Measurements from ENCODE around the gene FKBP9.
"Not testable (repeated sequence)": the region's sequence is repeated elsewhere in the genome, so short reads cannot be mapped to it uniquely, and the experiment has no call there.

FKBP9 gene

GRCh38 chr7:32948202-32948601, 9.0 kb upstream of the FKBP9 start:
- intact Hi-C loops (cut with DNase I), result no loop called here
- DNase-seq, result no peak

DNA sequence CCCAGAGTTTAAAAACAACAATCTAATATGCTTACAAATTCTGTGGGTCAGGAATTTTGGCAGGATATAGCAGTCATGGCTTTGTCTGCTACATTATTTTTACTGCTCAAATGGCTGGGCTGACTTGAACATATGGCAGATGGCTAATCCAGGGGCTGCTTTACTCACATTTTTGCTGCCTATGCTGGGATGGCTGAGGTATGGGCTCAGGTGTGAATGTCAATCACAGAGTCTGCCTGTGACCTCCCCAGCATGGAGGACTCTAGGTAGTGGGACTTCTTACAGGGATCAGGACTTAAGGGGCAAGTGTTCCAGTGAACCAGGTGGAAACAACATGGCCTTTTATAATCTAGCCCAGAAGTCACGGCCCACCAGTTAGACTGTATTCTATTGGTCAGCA, 4.4 kb upstream of the FKBP9 start:
- intact Hi-C loops (cut with DNase I), result no loop called here
- no peak for DNase-seq

GRCh38 chr7:32958046-32959025, 1.1 kb downstream of the FKBP9 start:
- intact Hi-C loops (cut with DNase I), result loop anchor here (5.0 kb wide), 1 partner anchor 104 kb away; the partner anchor contains the start of gene NT5C3A
- DNase-seq, result no peak

DNA sequence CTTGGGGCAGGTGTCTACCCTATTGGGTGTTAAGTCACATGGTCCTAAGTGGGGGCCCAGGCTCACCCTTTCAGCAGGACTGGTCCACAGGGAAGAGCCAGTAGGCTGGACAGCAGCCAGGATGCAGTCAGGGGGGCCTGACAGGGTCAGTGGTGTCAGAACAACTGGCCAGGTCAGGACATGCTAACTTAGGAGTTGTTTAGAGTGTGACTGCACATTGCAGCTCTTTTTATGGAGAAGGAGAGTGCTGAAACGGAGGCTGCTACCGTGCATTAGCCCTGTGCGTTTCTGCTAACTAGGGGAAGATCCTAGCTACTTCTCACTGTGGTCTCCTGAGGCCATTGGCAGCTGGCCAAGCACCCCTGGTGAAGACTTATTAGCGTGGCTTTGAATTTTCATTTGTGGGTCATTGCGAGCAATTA, 6.7 kb downstream of the FKBP9 start:
- DNase-seq; intact Hi-C loops (cut with DNase I): not testable (repeated sequence)

- DNase-seq, result not testable (repeated sequence)
Measured at GRCh38 chr7:32964461-32965159, 7.4 kb downstream of the FKBP9 start.

DNA sequence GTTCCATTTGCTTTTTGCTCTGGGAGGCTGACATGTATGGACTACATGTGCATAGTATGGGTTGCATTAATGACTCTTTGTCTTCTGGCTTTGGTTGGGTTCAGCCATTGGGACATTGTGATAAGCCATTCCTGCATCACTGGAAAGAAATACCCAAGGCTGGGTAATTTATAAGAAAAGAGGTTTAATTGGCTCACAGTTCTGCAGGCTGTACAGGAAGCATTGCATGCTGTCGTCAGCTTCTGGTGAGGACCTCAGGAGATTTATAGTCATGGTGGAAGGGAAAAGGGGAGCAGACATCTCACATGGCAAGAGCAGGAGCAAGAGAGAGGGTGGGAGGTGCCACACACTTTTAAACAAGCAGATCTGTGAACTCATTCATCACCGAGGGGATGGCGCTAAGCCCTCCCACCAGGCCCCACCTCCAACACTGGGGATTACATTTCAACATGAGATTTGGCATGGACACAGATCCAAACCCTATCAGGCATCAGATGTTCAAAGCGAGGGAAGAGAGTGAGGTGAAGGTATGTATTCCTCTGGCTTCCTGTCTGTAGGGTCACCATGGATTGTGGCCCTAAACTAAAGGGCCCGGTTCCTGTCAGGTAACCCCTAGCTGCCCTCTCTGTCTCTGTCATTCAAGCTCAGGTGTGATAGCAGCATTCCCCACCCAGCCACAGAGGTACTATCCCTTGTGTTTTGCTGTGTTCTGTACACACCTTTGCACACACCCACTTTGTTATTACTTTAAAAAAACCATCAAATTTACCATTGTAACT, 9.4 kb downstream of the FKBP9 start:
- intact Hi-C loops (cut with DNase I); DNase-seq: not testable (repeated sequence)

More at GRCh38 chr7:32964461-32965159, 7.4 kb downstream of the FKBP9 start:
- intact Hi-C loops (cut with DNase I), result not testable (repeated sequence)

- not testable (repeated sequence) for DNase-seq
Measured at GRCh38 chr7:32967268-32967582, 10.0 kb downstream of the FKBP9 start.

GRCh38 chr7:32971967-32972366, 14.7 kb downstream of the FKBP9 start:
- intact Hi-C loops (cut with DNase I); DNase-seq: not testable (repeated sequence)

More at GRCh38 chr7:32967268-32967582, 10.0 kb downstream of the FKBP9 start:
- intact Hi-C loops (cut with DNase I), result not testable (repeated sequence)

DNA sequence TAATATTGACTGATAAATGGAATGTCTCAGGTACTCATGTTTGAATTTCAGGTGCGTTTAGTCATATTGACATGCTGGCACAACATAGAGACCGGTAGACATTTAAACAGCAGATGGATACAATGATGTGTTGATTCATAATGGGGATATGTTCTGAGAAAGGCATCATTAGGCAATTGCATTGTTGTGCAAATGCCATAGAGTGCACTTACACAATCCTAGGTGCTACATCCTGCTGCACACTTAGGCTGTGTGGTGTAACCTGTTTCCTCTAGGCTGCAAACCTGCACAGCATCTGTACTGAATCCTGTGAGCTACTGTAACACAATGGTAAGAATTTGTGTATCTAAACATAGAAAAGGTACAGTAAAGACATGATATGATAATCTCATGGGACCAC, 19.9 kb downstream of the FKBP9 start:
- DNase-seq; intact Hi-C loops (cut with DNase I): not testable (repeated sequence)

- intact Hi-C loops (cut with DNase I); DNase-seq: not testable (repeated sequence)
Measured at GRCh38 chr7:32979246-32979645, 22.0 kb downstream of the FKBP9 start.

- intact Hi-C loops (cut with DNase I); DNase-seq: not testable (repeated sequence)
Measured at GRCh38 chr7:32979902-32980301, 22.7 kb downstream of the FKBP9 start.

GRCh38 chr7:32988148-32988547, 30.9 kb downstream of the FKBP9 start:
- intact Hi-C loops (cut with DNase I); DNase-seq: not testable (repeated sequence)

DNA sequence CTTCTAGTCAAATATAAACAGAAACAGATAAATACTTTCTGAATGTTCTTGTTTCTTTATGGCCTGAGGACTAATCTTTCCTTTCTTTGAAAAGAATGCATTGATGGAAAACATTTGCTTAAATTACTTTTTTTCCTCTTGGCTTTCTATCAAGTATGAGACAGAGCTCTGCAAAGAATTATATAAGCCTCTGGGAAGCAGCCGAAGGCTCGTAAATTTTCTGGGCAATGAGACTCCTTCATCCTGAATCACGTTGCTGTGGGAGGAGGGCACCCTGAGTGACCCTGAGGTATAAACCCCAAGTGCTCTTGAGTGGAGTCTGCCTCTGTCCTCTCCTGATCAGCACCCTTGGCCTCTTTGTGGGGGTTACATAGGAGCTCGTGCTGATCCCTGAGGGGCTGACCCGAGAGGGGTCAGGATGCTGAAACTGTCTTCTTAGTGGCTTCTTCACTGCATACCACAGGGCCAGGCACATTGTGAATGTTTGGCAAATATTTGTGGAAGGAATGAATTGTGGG, 33.9 kb downstream of the FKBP9 start:
- DNase-seq; intact Hi-C loops (cut with DNase I): not testable (repeated sequence)

GRCh38 chr7:32991975-32992700, 34.9 kb downstream of the FKBP9 start:
- intact Hi-C loops (cut with DNase I); DNase-seq: not testable (repeated sequence)

- not testable (repeated sequence) for DNase-seq
Measured at GRCh38 chr7:32992750-32993149, 35.5 kb downstream of the FKBP9 start.

GRCh38 chr7:32997956-32998355, 40.7 kb downstream of the FKBP9 start:
- DNase-seq; intact Hi-C loops (cut with DNase I): not testable (repeated sequence)

More at GRCh38 chr7:32992750-32993149, 35.5 kb downstream of the FKBP9 start:
- intact Hi-C loops (cut with DNase I), result not testable (repeated sequence)

DNA sequence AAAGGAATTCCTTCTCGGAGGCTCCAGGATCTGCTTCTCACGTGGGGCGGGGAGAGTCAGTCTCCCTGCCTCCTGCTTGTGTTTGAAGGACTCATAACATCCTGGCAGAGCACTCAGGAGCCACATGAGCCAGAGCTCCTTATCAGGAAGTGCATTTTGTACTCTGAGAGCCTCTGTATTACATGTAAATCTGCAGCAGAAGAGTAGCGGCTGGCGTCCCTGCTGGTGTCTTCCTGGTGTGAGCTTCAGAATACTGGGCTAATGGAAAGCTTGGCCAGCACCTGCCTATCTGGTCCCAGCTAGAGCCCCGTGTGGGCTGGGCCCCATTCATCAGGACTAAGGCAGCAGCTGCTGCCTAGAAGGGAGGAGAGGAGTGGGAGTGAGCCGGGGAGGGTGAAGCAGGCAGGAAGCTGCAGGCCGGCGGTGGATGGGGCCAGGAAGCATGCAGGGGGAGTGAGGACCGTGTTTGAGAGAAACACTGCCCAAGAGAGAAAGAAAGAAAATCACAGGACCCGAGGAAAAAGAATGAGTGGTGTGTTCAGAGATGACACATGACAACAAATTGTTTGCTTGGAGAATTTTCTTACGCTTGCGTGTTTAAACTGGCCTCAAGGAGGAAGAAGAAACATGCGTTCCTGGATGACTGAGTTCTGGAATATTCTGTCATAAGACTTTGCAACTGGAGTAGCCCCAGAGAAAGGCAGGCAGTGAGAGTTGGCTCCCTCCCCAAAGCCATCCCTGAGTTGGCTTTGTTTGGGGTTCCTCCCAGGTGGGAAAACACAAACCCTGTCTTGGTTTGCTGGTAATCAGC, 41.3 kb downstream of the FKBP9 start:
- peak in 1 of 10 donors; percentile 18 for DNase-seq
- intact Hi-C loops (cut with DNase I), result not testable (repeated sequence)

GRCh38 chr7:32999380-32999779, 42.1 kb downstream of the FKBP9 start:
- DNase-seq; intact Hi-C loops (cut with DNase I): not testable (repeated sequence)

DNA sequence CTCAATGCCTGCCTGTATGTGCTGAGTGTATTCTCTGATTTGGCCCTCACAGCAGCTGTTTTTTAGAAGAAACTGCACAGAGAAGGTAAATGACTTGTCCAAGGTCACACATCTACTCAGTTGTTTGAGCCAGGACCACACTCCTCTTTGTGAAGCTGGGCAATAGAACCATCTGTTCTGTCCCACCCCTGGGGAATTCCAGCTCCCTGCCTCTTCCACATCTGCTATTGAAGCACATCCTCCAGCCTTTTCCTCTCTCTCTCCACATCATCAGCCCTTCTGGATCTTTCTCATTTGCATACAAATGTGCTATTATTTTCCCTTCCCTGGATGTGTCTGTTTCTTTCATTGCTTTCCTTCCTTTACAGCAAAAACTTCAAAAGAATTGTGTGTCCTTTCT, 45.9 kb downstream of the FKBP9 start:
- intact Hi-C loops (cut with DNase I); DNase-seq: not testable (repeated sequence)
